CD4-positive, alpha-beta T cell treated with Interleukin-4 for 4 hours (primary cell): ENCODE measurements around the gene FLCN.

Experiments used
- DNase-seq: peaks from one replicate; pipeline ENCODE4 v3.0.0-alpha.2; 2020

Gene FLCN

DNA sequence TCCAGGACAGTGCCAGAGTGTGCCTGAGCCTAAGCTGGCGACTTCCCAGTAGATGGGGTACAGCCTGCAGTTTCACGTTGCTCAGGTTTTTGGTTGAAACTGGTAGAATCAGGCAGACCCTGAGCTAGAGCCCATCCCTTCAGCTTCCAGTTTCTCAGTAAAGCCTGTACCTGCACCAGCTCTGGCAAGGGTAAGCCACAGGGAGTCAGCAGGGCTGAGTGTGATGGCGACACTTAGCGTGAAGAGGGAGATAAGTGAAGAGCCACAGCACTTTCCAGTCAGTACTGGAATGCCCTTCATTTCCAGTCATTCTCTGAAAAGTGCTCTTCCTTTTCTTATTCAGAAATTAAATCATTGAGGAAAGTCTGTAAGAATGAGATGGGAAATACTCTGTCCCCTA, 53.2 kb downstream of the FLCN start:
- no peak for DNase-seq

DNA sequence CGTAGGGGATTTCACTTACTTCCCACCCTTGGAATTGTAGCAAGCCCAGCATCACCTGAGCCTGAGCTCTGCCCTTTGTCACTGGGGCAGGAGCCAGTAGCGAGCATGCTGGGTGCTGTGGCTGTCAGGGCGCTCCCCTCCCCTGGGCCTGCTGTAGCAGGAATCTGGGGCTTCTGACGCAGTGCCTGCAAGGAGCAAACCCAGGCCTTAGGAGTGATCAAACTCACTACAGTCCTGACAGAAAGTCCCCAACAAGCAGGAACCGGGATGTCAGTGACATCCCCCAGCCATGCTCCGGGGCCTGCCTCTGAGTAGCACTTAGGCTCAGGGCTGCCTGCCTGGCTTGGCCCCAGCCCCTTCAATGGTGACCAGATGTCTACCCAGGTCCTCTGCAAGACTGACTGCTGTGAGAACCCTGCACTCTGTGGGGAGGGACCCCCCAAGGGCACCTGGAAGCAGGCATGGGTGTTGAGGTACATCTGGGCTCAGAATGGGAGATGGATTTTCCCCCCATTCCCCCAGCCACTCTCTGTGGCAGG, 54.3 kb downstream of the FLCN start:
- DNase-seq: peak; percentile 24

GRCh38 chr17:17181666-17182597, 55.0 kb downstream of the FLCN start:
- DNase-seq: peak; percentile 77

DNA sequence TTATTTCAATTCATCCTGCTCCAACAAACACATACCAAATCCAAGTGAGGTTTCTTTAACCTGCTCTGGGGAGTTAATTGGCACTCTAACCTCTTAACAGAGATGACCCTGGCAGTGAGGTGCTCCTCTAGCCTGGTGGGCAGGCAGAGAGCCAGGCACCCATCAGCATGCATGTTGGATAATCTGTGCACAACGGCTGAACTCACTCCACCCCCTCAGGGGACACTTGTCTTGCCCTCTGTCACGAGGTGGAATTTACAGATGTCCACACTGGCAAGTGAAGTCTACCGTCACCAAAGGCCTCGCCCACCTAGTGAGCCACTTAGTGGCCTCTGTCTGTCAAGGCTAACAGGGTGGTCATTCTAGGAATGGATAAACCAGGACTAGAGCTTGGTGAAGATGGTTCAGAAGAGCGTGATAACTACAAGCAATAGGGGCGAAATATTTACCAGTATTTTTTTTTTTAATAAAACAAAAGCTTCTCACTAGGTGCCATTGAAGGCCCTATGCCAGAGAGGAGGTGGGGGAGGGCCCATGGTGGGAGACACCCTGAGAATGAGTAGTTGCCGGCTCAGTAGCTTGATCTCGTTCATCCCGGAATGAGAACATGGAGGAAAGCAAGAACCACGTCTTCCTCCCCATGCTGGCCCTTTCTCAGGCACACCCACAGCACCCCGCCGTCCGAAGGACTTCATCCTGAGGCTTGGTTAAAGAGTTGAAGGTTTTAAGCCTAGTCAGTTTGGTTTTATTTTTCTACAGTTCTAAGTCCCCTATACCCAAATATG, 56.0 kb downstream of the FLCN start:
- no peak for DNase-seq

DNA sequence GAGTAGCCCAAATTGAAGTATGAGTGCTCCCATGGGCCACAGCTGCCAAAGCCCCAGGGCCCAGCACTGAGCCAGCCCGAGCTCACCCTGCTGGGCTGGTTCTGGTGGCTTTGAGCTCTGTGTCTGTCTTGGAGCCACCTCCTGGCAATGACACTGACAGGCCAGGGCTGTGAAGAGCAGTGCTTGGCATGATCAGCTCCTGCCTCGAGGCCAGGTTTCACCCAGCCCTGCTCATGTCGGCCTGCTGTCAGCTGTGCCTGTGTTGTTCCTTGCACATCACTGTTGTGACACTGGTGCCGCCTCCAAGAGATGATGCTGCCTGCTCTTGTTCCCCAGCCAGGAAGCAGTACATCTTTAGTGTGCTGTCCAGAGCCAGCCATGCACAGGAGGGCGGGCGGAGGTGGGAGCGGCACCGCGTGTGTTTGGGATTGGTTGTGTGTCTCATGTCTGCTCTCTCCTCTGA, 56.8 kb downstream of the FLCN start:
- peak; percentile 31 for DNase-seq

DNA sequence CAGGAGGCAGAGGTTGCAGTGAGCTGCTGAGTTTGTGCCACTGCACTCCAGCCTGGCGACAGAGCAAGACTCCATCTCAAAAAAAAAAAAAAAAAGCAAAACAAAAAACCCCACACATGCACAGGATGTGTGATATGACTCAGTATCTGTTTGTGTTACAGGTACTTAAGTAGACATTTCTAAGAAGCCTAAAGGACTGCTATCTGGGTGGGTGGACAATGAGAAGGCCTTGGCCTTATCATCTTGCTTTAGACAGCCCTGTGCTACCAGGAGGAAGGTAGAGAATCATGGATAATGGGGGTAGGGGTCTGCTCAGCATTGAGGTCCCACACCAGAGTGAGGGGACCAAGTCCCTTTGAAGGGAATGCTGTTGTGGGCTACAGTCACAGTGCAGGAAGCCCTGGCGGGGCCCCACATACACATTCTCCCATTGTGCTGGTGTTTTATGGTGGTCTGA, 57.6 kb downstream of the FLCN start:
- DNase-seq: peak; percentile 74

GRCh38 chr17:17177176-17177575, 59.8 kb downstream of the FLCN start:
- DNase-seq: no peak

- no peak for DNase-seq
These were observed 60.6 kb downstream of the FLCN start for GRCh38 chr17:17176341-17176740.

GRCh38 chr17:17175917-17176316, 61.1 kb downstream of the FLCN start:
- peak; percentile 41 for DNase-seq

- no peak for DNase-seq
These were observed 61.6 kb downstream of the FLCN start for GRCh38 chr17:17175340-17175739.

GRCh38 chr17:17173921-17174320, 63.0 kb downstream of the FLCN start:
- no peak for DNase-seq

DNA sequence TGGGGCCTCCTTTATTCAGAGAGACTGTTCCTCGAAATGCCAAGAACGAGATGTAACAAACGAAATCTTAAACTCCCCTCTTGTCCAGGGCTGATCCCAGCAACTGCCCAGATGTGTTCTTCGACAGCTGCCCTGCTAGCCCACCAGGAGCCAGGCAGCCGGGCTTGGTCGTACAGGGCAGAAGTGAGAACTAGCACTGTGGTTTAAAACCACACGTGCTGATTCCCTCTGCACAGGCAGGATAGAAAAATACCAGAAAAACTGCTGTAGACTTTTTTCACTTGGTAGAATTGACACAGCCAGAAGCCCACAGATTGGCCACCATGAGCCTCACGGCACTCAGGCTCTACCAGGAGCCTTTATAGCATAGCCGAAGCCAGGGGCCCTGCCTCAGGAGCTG, 64.0 kb downstream of the FLCN start:
- DNase-seq: no peak

- DNase-seq: no peak
These were observed 64.7 kb downstream of the FLCN start for GRCh38 chr17:17172001-17172939.

DNA sequence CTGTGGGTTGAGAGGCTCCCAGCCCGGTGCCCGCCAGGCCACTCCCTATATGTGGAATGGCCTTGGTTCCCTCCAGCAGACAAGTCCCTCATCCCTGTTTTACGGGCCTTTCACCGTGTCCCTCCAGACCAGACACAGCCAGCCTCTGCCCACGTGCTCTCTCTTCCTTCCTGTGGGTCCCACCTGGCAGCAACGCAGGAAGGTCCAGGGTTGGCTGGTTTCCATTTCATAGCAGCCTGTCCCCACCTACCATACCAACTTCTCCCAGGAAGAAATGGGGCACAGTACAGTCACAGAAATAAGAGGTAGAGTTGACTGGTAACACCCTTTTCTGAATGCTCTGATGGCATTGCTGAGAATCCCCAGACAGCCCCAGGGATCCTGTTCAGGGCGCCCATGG, 65.8 kb downstream of the FLCN start:
- no peak for DNase-seq

DNA sequence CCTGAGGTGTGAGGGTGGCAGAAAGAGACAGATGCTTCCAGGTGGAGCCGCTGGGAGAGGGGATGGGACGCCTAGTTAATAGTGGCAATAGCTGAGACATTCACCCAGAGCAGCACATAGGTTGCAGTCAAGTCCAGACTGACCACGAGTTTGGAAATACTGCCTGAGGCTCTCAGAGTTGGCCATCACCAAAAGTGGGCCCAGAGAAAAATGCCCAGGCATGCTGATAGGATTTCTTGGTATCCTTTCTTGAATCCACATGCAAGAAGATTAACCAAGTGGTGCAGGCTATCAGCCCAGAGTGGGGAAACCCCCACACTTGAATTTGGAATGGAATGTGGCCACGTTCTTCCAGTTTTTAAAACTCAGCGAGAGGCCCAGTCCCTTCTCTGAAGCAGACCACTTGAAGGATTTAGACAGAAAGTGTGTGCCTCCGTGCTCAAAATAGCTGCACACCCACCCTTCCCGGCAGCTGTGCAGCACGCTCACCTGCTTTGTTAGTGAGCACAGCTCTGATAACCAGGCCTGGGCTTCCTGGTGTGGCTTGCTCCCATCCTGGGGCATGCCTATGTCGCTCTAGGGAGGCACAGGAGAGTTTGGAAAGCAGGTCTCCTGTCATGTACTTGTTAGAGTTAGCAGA, 66.5 kb downstream of the FLCN start:
- DNase-seq: no peak

DNA sequence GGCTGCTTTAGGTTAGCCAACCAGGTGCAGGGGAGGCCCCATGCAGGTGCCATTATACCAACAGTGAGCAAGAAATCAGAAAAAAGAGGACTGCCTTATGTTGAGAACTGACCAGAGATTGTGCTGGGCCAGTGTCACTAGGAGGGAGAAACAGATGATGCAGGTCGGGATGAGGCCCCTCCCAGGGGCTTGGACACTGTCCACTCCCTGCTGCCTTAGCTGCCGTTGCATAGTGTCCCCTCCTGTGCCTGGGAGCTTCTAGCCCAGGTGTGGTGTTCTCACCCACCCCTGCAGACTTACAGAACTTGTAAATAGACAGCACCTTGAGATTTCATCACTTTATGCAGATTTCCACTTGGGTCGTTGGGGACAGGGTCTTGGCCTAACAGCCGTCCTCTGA, 67.6 kb downstream of the FLCN start:
- DNase-seq: no peak

GRCh38 chr17:17168401-17168800, 68.6 kb downstream of the FLCN start:
- no peak for DNase-seq

DNA sequence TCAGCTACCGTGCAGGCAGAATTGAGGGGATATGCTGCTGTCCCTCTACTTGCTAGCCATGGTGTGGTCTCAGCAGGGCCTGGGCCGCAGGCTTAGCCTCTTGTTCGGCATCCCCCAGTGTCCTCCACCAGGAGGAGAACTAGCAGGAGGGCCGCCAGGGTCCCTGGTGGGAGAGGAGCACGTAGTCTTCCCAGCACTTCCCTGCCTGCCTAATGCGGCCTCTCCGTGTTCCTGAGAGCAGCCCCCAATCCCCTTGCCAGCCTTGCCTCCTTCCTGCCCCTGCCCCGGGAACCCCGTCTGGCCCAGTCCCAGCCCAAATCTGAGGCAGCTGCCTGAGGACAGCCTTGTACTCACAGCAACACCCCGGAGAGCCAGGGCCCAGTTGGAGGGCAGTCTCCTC, 69.0 kb downstream of the FLCN start:
- no peak for DNase-seq

- DNase-seq: no peak
These were observed 69.6 kb downstream of the FLCN start for GRCh38 chr17:17167356-17167755.

DNA sequence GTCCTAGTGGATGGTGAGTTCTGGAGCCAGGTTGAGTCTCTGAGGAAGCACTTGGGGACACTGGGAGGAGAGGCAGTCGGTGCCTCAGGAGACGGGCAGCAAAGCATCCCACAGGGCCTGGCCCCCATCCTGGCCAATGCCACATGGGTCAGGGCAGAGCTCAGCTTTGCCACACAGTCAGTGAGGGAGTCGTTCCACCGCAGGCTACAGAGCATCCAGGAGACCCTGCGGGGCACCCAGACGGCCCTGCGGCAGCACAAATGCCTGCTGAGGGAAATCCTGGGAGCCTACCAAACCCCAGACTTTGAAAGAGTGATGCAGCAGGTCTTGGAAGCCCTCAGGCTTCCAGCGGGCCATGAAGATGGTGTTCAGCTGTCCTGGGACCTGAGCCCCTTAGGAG, 70.5 kb downstream of the FLCN start:
- DNase-seq: no peak

- no peak for DNase-seq
These were observed 71.2 kb downstream of the FLCN start for GRCh38 chr17:17165666-17166308.
